ENCODE data around the gene PRR33.

The PRR33 gene

GRCh38 chr11:1873048-1873812, 18.5 kb downstream of the PRR33 start:
- no peak overlapping the region for H3K27ac ChIP-seq

GRCh38 chr11:1872267-1872985, 19.3 kb downstream of the PRR33 start:
- TF ChIP-seq, protein P1, sequence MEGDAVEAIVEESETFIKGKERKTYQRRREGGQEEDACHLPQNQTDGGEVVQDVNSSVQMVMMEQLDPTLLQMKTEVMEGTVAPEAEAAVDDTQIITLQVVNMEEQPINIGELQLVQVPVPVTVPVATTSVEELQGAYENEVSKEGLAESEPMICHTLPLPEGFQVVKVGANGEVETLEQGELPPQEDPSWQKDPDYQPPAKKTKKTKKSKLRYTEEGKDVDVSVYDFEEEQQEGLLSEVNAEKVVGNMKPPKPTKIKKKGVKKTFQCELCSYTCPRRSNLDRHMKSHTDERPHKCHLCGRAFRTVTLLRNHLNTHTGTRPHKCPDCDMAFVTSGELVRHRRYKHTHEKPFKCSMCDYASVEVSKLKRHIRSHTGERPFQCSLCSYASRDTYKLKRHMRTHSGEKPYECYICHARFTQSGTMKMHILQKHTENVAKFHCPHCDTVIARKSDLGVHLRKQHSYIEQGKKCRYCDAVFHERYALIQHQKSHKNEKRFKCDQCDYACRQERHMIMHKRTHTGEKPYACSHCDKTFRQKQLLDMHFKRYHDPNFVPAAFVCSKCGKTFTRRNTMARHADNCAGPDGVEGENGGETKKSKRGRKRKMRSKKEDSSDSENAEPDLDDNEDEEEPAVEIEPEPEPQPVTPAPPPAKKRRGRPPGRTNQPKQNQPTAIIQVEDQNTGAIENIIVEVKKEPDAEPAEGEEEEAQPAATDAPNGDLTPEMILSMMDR (conservative IDR thresholded peaks at IDR 0.05): no peak
- no peak for TF ChIP-seq ZFX (IDR thresholded peaks at IDR 0.05)
- no peak overlapping the region for H3K27ac ChIP-seq

More at GRCh38 chr11:1873048-1873812, 18.5 kb downstream of the PRR33 start:
- no peak for TF ChIP-seq ZFX (IDR thresholded peaks at IDR 0.05)
- TF ChIP-seq, protein P1 (conservative IDR thresholded peaks at IDR 0.05): no peak

DNA sequence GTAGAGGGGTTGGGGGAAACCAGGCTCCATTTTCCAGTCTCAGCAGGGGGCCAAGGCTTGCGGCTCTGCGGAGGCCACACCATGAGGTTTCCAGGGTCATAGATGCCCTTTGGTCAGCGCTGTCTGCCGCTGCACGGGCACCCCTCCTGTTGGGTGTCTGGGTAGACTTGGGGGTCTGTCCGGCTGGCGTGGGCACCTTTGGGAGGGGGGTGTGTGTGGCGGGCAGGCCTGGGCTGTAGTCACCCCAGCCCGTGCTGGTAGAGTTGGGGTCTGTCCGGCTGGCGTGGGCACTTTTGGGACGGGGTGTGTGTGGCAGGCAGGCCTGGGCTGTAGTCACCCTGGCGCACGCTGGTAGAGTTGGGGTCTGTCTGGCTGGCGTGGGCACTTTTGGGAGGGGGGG, 20.2 kb downstream of the PRR33 start:
- TF ChIP-seq, protein P1 (conservative IDR thresholded peaks at IDR 0.05): no peak
- no peak for TF ChIP-seq ZFX (IDR thresholded peaks at IDR 0.05)

GRCh38 chr11:1870721-1871466, 20.8 kb downstream of the PRR33 start:
- TF ChIP-seq, protein P1 (conservative IDR thresholded peaks at IDR 0.05): no peak
- TF ChIP-seq ZFX (IDR thresholded peaks at IDR 0.05): no peak
- H3K27ac ChIP-seq: no peak overlapping the region

More for the DNA sequence above, 20.2 kb downstream of the PRR33 start:
- no peak overlapping the region for H3K27ac ChIP-seq

GRCh38 chr11:1870326-1870696, 21.4 kb downstream of the PRR33 start:
- TF ChIP-seq, protein P1 (conservative IDR thresholded peaks at IDR 0.05): no peak
- no peak for TF ChIP-seq ZFX (IDR thresholded peaks at IDR 0.05)
- H3K27ac ChIP-seq: no peak overlapping the region

DNA sequence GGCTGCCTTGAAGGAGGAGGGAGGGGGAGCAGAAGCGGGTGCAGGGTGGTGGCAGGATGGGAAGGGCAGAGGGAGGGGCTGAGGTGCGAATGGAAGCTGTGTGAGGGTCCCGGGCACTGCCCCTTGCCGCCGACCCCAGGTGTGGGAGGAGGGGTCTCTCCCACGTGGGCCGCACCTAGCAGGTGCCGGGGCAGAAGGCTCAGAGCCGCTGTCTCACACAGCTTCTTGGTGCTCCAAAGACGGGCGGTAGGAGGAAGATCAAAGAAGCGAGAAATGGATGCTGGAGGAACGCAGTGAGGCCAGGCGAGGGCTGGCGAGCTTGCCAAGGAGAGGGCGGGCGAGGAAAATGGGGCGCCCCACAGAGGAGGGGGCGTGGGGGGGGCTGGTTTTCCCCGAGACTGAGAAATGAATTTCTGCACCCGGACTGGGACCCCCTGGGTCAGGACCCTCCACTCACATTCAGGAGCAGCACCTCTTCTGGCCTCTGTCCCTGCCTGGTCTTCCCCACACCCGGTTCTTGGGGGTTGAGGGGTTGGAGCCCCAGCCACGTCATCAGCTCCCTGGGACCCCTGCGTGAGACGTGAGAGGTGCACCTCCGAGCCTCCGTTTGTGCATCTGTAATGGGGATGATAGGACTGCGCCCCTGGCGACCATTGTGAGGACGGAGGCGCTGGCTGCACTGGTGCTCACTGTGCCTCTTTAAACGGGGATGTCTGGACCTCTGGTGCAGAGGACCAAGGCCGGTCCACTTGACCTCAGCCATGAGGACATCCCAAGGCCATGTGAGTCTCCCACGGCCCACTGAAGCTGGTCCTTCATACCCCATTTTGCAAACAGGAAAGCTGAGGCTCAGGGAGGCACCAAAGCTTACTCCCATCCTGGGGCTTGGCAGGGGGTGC, 22.0 kb downstream of the PRR33 start:
- no peak overlapping the region for H3K27ac ChIP-seq
- TF ChIP-seq, protein P1 (conservative IDR thresholded peaks at IDR 0.05): peak; percentile 59
- TF ChIP-seq ZFX (IDR thresholded peaks at IDR 0.05): no peak
